C4-2B (cell line): ENCODE results near the gene SNX8.
"Not testable (repeated sequence)": the region's sequence is repeated elsewhere in the genome, so short reads cannot be mapped to it uniquely, and the experiment has no call there.

Experiments used
- CTCF ChIP-seq: fragments of 450-650 bp; conservative IDR thresholded peaks from 2 replicates; pipeline ENCODE4 v1.5.1; 2017; ENCODE audit warnings: mild to moderate bottlenecking
- ZFX ChIP-seq: fragments of 450-650 bp; IDR thresholded peaks from 2 replicates; pipeline ENCODE4 v1.6.1; 2017

- TF ChIP-seq CTCF, ZFX: not testable (repeated sequence)
Measured at GRCh38 chr7:2332606-2333231, 18.5 kb upstream of the SNX8 start.
